ENCODE measurements around the gene DELE1. TPM values are rescaled to one million over a fixed set of nuclear protein-coding genes. Genes with fewer than 3 reads are reported as not detected.

DELE1 gene
- total RNA-seq, 1 experiment from 2014 or later = 47.0 TPM

DNA sequence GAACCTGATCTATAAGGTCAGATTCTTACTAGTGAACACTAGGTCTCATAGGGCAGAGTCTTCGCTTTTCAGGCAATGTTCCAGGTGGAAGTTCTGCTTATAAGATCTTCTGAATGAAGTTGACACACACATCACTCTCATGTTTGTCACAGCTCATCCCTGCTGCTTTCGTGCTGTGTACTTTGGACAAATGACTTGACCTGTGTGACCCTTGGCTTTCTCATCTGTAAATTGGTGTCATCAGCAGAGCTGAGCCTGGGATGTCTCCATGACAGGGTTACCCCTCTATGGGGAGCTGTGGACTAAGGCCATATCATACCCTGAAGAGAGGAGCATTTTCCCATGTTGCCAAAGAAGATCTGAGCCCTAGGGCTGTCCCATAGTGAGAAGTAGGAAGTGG is 2.8 kb downstream of the DELE1 start:
- DNase-seq (ENCODE audit: low read depth) = no peak

DNA sequence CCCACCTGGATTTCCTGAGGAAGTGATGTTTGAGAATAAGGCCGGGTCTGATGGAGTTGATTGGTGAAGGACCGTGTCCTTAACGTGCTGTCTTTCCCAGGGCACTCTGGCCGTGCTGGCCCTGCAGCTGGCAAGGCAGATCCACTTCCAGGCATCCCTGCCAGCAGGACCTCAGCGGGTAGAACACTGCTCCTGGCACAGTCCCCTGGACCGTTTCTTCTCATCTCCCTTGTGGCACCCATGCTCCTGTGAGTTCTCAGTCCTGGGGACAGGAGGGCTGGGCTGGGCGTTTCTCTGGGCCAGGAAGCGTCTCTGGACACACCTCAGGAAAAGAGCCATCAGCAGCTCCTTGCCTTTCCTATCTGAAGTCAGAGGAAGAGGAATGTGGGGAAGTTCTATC is 4.4 kb downstream of the DELE1 start:
- DNase-seq (ENCODE audit: low read depth) = no peak

DNA sequence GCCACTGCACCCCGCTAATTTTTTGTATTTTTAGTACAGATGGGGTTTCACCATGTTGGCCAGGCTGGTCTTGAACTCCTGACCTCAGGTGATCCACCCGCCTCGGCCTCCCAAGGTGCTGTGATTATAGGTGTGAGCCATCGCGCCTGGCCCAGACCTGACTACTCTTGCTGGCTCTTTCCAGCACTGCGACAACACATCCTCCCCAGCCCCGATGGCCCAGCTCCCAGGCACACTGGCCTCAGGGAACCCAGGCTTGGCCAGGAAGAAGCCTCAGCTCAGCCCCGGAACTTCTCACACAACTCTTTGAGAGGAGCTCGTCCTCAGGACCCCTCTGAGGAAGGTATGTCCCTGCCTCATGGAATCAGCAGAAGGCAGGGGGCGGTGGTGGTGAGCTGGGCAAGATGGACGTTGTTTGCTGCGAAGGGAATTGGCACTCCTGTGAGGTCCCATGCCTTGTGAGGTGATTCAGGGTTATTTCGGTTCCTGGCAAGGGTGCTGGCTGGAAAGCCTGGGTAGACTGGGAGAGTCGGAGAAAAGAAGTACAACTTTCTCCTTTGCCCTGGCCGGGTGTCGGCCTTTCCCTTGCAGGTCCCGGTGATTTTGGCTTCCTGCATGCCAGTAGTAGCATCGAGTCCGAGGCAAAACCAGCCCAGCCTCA is 5.9 kb downstream of the DELE1 start:
- DNase-seq (ENCODE audit: low read depth) = no peak

DNA sequence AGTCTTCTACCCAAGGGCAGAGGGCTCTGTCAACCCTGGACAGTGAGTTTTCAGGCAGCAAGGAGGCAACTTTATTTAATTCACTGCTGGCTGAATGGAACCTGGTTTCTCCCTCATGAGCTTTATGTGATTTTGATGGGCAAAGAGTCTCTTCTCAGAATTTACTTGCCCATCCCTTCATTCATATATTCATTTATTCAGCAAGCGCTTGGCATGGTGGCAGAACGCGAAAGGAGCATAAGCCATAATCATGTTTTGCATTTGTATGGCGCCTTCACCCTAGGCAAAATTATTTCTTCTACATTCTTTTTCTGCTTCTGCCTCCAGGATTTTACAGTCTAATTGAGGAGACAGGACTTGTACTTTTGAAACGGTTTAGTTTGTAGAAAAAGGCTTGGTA is 8.0 kb downstream of the DELE1 start:
- DNase-seq (ENCODE audit: low read depth) = no peak

DNA sequence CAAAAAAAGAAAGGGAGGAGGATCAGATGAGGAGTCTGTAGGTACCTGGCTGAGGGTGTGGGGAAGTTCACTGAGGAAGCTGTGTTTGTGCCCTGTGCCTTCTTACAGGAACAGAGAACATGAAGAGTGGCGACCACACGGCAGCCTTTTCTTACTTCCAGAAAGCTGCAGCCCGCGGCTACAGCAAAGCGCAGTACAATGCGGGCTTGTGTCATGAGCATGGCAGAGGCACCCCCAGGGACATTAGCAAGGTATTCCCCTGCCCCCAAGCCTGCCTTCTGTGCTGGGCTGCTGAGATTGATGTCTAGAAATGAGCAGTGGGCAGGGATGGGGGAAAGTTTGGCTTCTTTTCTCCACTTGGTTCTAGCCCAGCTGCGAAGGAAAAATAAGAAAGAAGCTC is 9.5 kb downstream of the DELE1 start:
- DNase-seq (ENCODE audit: low read depth) = no peak

DNA sequence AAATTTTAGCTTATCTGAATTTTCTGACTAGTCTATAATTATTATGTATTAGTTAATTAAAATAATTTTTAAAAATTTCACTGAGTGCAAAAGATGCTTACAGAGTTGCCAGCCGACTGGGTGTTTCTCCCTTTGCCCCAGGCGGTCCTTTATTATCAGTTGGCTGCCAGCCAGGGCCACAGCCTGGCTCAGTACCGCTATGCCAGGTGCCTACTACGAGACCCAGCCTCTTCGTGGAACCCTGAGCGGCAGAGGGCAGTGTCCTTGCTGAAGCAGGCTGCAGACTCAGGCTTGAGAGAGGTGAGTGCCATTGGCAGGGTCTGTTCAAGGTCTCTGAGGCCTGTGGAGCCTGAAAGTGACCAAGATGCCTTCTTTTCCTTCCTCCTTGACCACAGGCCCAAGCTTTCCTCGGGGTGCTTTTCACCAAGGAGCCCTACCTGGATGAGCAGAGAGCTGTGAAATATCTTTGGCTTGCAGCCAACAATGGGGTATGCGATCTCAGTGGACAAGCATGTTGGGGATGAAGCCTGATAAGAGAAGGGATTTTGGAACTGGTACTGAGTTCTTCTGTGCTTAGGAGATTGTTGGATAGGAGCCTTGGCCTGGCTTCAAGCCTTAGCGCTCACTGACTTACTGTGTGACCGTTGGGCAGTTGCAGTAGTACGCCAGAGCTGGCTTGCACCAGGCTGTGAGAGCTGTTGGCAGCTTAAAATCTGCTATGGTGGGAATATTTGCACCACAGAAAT is 10.6 kb downstream of the DELE1 start:
- no peak for DNase-seq (ENCODE audit: low read depth)

DNA sequence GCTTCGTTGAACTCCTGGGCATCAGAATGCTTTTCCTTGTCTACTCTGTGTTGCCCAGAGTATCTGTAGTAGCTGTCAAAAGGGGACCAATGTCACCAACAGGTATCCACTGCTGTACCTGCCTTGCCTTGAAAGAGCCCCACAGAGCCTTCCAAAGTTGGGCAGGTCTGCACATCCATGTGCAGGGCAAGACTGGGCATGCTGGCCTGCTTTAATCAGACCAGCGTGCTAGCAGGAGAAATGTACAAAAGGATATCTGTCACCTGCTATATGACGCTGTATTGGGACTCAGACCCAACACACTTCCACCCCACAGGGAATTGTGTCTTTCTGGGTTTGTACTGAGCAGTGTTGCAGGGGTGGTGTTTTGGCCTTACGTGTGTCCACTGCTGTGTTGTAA is 11.9 kb downstream of the DELE1 start:
- no peak for DNase-seq (ENCODE audit: low read depth)

DNA sequence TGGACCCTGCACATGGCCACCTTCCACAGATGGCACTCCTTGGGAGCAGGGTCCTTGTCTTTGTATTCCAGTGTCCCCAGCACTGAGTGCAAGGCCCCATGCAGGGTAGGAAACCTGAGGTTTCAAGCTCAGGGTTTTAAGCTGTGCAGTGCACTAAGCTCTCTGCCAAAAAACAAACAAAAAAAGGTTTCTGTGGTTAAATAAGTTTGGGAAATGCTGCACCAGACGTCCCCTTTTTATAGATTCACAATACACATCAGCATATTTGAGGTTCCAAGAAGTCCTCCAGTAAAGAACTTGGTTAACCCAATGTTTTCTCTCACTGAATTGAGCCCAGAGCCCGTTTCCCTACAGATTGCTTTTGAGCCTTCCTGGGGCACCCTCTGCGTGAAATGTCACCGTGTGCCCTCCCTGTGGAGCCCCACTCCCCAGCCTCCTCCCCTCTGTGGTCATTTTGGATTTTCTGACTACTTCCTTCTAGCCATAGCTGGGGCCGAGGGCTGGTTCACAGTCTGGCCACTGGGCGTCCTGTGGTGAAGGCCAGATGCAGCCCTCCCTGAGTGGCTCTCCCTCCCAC is 17.1 kb downstream of the DELE1 start:
- peak; percentile 70 for DNase-seq (ENCODE audit: low read depth)

DNA sequence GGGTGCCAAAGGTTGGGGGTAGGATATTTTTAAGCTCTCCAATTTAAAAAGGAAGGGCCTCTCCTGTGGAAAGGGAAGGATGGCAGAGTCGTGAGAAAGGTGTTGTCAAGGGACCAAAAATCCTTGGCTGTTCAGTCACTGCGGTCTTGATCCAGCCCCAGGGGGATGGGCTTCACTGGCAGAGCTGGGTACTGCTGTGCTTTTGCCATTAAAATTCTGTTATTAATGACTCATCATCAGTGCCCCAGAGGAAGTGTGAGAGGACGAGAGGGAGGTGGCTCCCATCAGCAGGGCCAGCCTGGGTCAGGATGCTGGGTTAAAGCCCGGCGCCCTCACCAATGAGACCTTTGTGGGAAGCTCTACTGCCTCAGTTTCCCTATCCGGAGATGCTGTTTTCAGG is 17.6 kb downstream of the DELE1 start:
- DNase-seq (ENCODE audit: low read depth) = peak; percentile 86

DNA sequence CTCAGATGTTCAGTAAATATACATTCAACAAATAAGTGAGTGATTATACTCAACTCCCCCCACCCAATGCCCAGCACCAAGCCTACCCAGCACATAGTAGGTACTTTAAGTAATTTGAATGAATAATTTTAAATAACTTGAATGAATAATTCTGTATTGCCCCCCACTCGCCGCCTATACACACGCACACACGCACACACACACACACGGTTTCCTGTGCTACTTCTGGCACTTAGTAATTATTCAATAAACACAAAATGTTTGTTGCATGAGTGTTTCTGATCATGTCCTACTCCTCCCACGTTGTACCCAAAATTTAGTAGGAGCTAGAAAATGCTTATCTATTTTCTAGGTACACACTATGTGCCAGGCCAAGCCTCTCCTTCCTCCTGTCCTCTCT is 18.1 kb downstream of the DELE1 start:
- no peak for DNase-seq (ENCODE audit: low read depth)

DNA sequence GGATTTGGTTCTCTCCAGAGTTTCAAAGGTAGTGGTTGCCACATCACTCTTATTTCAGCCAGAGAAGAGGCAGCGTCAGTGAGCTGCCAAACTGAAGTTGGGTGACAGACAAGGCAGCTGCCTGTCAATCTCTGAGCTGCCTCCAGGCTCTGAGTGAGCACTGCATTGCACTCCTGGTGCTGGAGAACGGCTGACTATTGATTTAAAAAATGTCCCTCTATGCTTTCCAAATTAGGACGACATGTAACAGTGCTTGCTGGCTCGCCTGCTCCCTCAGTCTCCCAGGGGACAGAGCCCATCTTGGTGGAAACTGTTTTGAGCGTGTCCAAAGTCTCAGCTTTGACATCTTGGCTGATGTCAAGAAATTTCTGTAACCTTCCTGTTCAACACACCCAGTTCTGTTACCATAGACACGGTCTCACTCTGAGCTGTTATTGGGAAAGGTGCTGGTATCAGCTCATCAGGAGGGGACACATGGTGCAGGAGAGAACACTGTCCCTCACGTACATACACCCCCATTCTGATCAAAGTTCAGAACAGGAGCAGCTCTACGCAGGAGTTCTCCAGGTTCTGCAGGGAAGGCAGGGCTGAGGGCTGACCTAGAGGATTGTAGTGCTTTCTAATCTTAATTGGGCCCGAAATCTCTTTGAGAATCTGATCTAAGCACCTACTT is 18.6 kb downstream of the DELE1 start:
- no peak for DNase-seq (ENCODE audit: low read depth)

DNA sequence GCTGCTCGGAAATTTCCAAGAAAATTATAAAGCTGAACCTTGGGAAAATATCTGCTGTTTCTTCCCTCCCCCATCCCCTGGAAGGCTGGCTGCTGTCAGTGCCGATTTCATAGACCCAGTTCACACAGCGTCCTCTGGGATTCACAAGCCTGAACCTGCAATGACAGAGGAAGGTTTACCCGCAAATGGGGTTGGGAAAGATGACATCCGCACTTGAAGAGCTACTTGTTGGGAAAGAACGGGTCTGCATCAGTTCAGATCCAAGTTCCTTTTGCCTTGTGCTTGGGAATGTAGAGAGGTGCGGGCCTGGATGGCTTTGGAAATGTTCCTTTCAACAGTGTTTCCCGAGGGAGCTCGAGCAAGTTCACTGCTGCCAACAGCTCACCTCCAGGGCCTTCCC is 20.4 kb downstream of the DELE1 start:
- no peak for DNase-seq (ENCODE audit: low read depth)

DNA sequence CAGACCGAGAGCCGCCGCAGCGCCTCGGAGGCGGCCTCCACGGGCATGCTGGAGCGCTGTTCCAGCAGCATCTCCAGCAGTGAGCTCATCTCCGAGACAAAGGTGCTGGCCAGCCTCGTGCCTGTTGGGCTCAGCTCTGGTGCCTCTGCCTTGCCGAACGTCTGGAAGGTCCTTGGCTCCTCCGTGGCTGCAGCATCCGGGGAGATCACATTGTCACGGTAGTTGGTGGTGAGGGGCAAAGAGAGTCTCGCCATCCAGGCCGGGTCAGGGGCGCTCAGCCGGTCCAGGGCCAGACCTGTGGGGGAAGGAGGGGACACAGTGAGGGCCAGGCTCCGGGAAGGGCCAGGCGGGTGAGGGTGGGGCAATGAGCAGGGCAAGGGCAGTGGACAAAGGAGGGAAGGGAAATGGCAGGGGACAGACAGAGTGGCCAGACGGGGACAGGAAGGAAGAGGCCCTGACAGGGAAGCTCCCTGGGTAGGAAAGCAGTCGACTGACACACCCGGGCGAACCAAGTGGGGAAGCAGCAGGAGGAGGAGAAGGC is 21.9 kb downstream of the DELE1 start:
- no peak for DNase-seq (ENCODE audit: low read depth)

DNA sequence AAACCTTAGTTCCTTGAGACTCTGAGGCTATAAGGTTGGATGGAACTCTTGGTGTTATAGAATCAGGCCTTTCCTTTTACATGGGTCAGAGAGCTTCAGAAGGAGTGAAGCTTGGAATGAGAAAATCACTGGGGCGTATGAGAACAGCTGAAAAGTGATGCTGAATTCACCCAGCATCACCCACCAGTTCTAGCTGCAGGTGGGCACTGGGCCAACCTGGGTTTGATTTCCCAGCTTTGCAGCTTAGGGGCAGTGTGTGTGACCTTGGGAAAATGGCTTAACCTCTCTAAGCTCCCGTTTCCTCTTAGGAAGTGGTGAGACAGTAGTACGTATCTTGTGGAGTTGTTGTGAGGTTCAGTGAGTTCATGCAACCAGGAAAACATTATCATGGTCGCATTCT is 23.6 kb downstream of the DELE1 start:
- no peak for DNase-seq (ENCODE audit: low read depth)

DNA sequence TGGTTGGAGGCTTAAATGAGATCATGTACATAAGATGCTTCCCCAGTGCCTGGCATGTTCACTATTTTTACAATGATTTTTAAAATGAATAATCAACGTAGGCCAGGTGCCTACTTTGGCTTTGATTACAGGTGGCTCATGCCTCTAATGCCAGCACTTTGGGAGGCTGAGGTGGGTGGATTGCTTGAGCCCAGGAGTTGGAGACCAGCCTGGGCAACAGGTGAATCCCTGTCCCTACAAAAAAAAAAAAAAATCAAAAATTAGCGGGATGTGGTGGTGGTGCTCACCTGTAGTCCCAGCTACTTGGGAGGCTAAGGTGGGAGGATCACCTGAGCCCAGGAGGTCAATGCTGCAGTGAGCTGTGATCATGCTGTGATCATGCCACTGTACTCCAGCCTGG is 25.1 kb downstream of the DELE1 start:
- no peak for DNase-seq (ENCODE audit: low read depth)

DNA sequence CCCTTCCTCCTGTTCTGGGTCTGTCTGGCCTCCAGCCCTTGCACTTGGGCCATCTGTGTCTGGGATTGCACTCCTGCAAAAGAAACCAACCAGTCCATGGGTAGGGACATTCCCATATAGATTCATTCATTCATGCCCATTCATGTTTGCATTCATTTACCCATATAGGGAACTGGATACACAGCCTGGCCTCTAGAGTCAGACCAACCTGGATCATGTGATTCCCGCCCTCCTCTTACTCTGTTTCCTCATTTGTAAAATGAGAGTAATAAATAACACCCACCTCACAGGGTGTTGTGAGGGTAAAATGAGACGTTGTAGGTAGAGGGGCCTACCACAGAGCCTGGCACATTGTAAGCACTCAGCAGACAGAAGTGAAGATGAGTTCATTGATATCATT is 25.8 kb downstream of the DELE1 start:
- no peak for DNase-seq (ENCODE audit: low read depth)

DNA sequence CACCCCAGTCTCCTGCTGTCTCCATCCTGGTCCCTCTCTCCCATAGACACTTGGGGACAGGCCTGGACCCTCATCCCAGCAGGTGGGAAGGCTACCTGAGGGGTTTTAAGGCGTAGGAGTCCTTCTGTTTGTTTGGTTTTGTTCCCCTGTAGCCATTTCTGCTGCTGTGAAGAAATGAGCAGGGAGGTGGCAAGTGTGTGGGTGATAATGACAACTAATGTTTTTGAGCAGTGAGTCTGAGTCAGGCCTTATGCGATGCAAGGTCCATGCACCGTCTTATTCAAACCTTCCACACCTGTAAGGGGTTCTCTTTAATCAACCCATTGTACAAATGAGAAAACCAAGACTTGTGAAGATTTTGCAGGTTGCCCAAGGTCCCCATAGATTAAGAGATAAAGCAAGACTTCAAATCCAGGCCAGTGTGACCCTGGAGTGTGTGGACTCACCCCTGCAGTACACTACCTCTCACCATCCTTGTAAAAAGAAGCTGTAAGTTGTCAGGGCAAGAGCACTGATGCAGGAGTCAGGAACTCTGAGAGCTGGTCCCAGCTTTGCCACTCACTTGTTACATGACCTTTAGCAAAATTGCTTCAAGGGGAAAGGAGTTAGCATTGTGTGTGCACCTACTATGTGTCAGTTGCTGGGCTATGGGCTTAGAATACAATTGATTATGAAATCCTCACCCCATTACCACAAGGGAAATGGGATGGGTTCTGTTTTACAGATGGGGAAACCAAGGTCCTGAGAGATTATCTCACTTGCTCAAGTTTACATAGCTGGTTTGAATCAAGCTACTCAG is 26.7 kb downstream of the DELE1 start:
- no peak for DNase-seq (ENCODE audit: low read depth)

DNA sequence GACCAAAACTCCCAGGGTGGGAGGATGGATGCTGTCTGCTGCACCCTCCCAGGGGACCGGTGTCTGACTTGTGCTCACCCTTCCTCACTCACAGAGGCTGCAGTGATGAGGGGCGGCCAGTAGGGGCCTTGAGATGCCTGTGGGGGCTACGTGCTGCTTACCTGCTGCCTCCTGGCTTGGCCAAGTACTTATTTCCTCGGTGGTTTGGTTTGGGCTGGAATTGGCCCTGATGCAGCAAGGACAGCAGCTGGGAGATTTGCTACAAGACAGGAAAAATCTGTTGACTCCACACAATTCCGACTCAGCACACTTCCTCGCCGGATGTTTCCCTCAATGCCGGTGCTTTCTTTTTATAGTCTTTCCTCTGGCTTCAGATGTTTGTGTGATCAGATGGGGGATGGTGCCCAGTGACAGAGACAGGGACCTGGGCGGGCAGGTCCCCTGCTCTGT is 27.7 kb downstream of the DELE1 start:
- DNase-seq (ENCODE audit: low read depth) = no peak

DNA sequence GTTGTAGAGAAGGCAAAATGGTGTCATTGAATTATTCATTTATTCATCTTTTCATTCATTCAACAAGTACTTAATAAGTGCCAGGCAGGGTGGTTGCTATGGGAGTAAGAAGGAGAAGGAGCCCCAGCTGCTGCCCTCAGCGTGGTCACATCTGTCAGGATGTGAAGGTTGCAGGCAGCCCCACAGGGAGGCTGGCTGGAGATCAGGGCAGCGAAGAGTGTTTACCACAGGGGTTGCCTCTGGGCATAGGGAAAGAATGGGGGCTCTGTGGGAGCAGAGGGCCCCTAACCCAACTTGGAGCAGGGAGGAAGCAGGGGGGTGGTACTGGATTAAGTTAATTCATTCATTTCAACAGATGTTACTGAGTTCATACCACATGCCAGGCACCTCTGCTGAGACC is 28.3 kb downstream of the DELE1 start:
- DNase-seq (ENCODE audit: low read depth) = no peak

DNA sequence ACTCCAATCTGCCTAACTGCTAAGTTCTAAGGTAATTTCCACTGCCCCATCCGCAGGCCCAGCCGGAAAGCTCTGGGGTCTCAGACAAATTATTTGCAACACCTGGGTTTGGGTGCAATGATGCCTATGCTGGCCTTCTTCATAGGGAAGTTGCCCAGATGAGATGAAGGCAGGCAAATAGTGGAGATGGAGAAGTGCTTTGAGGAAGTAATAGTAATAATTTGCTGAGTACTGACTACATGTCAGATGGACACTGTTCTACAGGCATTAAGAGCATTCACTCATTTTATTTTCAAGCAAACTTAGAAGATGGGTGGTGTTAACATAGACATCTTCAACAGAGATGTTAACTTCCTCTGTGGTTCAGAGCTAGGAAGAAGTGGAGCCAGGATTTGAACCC is 30.5 kb downstream of the DELE1 start:
- no peak for DNase-seq (ENCODE audit: low read depth)

DNA sequence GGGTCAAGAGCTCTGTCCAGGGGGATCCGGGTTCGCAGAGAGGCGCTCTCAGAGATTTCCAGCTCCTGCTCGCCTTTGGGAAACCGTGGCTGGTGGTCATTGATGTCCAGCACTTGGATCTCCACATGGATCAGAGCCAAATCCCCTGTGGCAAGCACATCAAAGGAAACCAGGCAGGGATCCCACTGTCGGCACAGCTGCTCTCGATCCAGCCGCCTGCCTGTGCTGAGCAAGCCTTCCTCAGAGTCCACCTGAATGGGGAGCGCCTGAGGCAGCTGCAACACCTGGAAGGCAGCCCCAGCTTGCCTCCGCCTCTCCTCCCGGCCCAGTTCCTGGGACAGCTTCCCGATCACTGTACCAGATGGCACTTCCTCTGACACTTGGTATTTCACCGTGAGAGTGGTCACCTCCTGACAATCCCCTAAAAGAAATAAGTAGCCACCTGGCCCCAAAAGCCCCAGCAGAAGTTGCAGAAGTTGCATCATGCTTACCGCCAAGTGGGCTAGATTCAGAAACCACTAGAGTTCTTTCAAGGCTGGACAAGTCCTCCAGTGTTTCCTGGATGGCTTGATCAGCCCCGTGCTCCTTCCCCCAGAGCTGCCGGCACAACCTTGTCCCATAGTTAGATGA is 33.8 kb downstream of the DELE1 start:
- no peak for DNase-seq (ENCODE audit: low read depth)
